Stimulated activated CD8-positive, alpha-beta memory T cell treated with anti-CD3 and anti-CD28 coated beads, Interleukin-15, amount 100 ng/mL, for 48 hours (primary cell): ENCODE results near the gene PRKAR1B.

Source experiments
- DNase-seq, 2 donors: peaks; one replicate each; pipeline ENCODE4 v3.0.0-alpha.2; 2020; ENCODE audit warnings: low read depth in 2 of 2

The PRKAR1B gene

DNA sequence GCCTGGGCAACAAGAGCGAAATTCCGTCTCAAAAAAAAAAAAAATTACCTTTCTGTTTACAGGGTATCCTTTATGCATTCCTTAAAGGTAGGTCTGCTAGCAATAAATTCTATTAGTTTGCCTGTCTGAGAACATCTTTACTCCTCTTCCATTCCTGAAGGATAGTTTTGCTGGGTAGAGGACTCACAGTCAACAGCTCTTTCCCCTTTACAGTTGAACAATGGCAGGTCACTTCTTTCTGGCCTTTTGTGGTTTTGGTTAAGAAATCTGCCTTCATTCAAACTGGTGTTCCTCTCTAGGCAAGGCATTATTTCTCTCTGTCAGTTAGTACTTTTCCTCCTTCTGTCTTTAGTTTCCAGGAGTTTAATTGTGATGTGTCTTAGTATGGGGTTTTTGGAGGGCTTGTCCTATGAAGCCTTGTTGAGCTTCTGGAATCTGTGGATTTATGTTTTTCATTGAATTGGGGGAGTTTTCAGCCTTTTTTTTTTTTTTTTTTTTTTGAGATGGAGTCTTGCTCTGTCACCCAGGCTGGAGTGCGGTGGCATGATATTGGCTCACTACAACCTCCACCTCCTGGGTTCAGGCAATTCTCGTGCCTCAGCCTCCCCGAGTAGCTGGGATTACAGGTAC lies 5.3 kb downstream of the PRKAR1B start:
- DNase-seq, result no peak

DNA sequence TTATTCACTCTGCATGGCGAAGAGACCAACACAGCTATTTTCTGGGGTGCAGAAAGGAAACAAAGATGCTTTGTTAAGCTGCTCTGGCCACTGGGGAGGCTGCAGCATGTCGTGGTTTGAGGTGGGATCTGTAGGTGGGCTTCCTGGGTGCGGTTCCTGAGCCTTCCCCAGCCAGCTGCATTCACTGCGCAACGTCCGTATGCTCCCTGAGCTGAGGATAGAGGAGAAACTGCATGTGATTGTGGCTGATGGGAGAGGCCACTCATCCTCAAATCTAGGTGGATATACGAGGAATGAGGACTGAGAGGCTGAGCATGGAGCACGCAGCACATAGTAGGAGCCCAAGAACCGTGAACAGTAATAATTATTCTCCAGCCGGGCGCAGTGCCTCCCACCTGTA lies 10.4 kb downstream of the PRKAR1B start:
- DNase-seq, result no peak

DNA sequence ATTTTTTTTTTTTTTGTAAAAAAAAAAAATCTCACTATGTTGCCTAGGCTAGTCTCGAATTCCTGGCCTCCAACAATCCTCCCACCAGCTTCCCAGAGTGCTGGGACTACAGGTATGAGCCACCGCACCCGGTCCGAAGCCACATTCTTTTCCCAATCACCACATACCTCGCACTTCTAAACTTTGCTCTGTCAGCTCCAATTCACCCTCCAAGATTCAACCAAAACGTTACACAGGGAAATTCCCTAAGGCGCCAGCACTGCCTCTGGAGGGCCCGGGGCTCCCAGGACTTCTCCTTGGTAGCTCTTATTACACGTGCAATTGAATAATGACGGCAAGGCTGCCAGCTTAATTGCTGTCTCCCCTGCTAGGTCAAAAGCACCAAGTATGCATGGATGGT lies 10.9 kb downstream of the PRKAR1B start:
- DNase-seq, result no peak

DNA sequence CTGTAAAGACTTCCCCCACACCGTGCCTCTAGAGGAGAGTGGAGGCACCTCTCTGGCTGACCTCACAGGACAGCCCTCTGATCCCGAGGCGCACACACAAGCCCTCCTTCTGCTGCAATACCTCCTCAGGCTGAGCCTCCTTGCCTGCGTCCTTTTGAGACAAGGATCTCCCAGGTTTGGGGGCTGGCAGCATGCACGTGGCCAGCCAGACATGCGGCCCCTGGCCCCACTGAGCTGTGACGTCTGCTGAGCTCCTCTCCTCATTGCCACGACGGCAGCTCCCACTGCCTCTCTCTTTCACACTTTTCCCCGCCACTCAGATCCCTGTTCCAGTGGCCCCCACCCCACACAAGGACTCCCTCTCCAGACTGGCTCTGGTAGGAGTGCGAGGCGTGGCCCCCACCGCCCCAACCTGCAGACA lies 12.8 kb downstream of the PRKAR1B start:
- no peak for DNase-seq

DNA sequence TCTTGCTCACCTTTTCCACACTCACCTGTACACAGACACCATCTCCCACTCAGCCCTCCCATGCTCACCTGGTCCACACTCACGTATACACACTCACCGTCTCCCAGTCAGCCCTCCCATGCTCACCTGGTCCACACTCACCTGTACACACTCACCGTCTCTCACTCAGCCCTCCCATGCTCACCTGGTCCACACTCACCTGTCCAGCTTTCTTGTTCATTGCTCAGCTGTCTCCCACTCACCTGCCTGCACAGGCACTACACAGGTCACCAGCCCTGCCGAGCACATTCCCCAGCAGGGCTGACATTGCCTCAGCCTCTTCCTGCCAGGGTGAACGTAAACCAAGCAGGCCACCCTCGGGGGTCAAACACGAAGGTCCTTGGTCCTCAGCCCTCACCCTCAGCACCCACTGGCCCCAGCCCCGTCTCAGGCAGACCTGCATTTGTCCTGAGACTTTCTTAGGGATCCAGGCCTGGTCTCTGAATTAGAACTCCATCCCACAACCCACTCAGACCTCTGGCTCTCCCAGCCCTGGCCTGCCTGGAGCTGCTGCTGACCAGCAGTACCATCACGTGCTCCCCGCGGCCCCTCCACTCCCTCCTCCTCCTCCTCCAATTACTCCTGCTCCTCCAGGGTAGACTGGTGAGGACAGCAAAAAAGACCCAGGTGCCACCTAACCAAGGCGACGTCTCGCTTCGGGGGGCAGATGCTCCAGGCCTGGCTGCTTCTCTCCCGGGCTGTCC lies 13.4 kb downstream of the PRKAR1B start:
- no peak for DNase-seq

DNA sequence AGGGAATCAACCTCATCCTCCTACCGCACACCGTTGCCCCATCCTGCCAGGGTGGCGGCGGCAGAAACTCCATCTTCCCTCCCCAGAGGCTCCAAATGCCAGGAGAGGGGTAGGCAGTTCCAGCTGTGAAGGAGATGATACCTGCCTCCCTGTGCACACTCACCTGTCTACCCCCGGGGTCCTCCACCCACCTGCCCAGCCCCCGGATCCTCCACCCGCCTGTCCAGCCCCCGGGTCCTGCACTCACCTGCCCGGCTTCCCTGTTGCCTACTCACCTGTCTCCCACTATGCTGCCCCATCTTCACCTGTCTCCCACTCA lies 14.0 kb downstream of the PRKAR1B start:
- no peak for DNase-seq

DNA sequence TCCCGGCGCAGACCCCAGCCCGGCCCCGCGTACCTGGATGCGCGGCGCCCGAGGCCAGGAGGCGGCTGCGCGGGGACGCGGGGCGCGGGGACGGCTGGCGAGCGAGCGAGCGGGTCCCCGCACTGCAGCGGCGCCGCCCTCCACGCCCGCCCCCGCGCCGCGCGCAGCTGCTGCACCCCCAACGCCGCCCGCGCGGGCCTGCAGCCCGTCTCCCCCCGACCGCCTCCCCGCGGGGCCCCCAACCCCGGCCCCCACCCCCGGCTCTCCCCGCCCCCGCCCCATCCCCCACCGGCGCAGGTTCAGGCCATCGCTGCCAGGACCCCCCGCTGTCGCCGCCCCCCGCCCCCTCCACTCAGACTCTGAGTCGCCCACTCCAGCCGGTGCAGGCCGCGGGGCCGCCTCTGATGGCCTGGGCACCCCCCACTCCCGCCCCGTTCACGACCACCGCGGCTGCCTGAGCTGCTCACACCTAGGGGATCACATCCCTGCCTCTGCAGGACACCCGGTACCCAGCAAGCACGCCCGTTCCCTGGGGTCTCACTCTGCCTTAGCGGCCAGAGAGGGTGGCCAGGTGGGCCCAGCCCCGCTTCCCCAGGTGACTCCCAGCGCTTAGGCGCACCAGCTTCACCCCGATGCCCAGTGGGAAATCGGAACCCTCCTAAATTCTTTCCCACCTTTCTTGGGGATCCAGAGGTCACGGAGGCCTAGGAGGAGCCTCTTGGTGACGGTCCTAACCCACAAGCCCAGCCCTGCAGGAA lies 14.5 kb downstream of the PRKAR1B start:
- no peak for DNase-seq

DNA sequence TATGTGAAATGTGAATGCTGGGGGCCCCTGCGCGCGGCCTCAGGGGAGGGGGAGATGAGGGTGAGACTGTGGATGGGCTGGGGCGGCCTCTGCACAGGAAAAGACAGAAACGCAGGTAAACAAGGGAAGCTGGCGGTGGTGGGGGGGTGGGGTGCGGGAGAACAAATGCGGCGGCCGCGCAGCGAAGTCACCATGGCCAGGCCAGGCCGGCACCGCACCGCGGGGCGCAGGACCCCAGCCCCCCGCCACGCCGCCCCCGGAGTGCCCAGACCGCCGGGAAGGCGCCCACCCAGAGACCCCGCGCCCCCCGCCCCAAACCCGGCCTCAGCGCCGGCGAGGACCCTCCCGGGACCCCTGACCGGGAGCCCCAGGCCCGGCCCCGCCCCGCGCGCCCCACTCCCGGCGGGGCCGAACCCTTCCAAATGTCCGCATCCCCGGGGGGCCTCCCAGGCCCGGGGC lies 15.1 kb downstream of the PRKAR1B start:
- no peak for DNase-seq

DNA sequence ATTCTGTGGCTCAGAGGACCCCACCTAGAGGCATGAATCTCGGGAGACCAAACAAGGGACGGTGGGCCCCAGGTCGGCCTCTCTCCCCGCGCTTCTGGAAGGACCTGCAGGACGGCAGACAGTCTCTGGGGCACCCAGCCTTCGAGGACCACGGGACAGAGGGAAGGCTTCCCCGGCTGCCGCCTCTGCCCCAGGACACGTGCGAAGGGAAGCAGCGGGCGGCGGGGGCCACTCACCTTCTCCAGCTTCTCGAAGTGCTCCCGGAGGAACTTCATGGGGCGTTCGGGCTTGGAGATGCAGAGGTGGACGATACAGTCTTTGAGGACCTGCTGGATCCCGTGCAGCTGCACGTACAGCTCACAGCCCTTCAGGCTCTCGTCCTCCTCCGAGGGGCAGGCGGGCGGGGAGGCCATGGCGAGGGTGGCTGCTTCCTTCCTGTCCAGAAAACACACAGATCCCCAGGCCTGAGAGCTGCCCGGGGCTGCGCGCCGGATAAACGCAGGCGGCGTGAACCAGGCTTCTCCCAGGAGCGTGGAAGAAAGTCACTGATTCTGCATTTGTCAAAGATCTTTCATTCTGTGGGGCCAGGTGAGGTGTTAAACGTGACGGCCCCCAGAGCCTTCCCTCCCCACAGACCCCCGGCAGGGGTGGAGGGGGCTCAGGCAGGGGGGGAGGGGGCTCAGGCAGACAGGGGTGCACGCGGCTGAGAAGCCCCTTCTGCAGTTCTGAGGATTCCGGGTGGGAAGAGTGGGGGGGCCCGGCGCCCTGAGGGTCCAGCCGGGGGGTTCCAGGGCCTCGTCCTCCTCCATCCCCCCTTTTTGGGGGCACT lies 15.8 kb downstream of the PRKAR1B start:
- DNase-seq, result no peak

DNA sequence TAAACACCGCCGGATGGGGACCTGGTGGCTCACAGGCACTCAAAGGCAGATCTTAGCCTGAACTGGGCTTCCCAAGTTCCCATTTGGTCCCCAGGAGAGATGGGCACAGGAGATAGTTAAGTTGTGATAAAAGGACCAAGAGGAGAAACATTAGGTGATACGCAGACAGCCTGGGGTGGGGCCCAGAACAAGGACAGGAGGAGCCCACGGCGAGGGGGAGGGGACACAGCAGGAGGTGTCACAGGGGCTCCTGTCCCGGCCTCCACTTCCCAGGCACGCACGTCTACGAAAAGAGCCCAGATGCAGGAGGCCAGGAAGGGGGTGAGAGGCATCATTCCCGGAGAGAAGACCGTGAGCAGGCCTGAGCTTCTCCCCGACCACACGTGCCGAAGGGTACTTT lies 16.9 kb downstream of the PRKAR1B start:
- no peak for DNase-seq

DNA sequence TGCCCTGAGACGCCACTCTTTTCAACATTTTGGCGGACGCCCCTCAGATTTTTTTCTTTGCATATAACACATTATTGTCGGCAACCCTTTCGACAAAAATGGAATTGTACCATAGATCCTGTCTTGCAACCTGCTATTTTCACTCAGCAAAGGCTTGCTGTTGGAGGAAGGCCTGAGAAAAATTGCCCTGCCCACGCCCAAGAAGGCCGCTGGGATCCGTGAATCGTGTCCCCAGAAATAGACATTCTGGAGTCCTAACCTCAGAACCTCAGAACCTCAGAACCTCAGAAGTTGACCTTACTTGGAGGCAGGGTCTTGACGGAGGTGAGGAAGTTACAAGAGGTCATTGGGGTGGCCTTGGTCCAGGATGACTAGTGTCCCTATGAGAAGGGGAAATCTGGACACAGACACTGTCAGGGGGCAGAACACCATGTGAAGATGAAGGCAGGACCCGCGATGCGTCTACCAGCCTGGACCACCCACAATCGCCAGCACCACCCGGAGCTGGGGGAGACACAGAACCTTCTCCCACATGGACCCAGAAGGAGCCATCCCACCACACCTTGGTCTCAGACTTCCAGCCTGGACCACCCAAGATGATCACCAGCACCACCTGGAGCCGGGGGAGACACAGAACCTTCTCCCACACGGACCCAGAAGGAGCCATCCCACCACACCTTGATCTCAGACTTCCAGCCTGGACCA lies 19.6 kb downstream of the PRKAR1B start:
- DNase-seq, result no peak

DNA sequence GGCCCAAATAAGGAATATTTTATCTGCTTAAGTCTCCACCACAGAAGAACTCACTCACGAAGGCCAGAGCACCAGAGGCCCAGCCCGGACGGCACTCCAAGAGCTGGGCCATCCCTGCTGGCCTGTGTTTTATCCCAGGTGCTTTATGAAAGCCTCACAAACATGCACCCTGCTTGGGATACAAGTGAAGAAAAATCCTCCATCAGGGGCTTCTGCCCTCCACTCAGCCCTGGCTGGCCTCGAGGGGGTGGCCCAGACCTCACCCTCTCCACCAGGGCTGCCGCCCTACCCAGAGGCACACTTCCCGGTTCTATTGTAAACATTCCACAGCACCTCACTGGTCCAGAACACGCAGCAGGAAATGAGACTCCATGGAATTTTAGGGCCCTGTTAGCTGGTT lies 20.4 kb downstream of the PRKAR1B start:
- no peak for DNase-seq

DNA sequence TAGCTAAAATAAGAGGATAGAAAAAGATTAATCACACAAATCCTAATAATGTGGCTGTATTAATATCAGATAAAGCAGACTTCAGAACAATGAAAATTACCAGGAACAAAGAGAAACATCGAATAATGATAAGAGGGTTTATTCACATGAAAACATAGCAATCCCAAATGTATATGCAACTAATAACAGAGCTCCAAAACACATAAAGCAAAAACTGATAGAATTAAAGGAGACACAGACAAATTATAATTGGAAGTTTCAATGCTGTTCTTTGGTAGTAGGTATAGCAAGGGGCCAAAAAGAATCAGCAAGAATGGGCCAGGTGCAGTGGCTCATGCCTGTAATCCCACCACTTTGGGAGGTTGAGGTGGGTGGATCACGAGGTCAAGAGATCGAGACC lies 24.0 kb downstream of the PRKAR1B start:
- DNase-seq, result no peak

DNA sequence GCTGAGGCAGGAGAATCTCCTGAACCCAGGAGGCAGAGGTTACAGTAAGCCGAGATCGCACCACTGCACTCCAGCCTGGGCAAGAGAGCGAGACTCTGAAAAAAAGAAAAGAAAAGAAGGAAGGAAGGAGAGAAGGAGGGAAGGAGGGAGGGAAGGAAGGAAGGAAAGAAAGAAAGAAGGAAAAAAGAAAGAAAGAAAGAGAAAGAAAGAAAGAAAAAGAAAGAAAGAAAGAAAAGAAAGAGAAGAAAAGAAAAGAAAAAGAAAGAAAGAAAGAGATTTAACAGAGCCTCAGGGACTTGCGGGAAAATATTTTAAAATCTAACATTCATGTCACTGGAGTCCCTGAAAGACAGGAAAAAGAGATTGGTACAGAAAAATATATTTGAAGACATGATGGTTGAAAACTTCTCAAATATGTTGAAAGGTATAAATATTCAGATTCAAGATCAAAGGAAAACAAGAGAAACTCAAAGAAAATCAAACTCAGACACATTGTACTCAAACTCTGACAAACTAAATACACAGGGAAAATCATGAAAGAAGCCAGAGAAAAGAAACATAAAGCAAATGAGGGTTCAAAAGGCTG lies 25.9 kb downstream of the PRKAR1B start:
- DNase-seq, result no peak

DNA sequence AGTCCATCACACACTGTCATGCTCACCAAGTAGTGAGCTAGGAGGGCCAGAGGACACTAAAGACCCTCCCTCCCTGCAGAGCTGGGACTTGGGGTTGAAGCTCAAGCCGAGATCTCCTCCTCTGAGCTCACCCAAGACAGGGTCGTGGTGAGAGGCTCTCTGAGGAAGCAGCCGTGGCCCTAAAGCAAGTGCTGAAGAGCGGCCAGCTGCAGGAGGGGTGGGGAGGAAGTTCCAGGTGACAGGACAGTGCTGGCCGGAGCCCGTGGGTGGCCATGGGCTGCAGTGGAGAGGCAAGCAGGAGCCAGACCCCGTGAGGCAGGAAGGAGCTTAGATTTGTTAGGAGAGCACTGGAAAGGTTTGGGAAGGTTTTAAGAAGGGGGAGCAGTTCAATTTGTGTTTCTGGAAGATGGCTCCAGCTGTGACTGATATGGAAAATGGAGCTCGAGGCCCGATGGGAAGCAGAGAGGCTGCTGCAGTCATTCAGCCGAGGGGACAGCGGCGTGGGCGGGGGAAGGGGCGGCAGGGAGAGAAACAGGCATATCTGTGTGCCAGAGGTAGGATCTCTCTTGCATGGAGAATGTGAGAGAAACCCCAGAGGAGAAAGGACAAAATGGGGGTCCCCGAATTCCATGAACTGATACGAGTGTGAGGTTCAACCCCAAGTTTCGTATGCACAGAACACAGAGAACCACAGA lies 27.5 kb downstream of the PRKAR1B start:
- DNase-seq, result no peak

DNA sequence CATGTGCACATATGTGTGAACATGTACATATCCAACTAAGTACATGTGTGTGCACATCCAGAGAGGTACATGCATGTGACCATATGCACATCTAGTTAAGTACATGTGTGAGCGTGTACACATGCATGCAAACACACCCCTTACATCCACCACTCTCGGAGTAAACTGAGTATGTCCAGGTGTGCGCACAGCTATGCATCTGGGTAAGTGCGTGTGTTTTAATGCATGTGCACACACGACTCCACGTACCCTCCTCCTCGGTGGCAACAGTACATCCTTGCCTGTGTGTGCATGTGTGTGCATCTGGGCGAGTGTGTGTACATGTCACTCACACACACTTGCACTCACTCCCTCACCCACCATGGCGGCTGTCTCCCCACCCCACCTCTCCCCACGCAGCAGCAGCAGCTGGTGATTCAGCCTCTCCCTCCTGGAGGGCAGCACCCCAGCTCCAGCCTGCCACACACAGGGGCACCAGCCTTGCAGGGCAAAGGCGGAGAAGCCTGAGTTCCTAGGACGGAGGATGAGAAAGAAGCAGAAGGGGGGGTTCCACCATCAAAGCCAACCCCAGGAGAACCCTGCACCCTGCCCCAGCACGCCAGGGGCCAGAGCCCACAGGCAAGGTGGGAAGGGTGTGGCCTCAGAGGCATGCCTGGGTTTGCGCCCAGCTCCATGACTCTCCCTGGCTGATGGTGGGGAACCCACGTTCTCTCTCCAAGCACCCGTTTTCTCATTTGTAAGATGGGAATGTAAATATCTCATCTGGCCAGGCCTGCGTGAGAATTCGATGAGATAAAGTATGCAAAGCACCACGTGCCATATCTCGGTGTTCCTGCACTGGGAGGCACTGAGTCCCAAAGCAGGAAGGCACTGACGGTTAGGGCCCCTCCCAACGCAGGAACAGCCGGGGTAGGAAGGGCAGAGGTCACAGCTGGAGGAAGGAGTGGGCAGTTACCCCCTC lies 28.3 kb downstream of the PRKAR1B start:
- no peak for DNase-seq

DNA sequence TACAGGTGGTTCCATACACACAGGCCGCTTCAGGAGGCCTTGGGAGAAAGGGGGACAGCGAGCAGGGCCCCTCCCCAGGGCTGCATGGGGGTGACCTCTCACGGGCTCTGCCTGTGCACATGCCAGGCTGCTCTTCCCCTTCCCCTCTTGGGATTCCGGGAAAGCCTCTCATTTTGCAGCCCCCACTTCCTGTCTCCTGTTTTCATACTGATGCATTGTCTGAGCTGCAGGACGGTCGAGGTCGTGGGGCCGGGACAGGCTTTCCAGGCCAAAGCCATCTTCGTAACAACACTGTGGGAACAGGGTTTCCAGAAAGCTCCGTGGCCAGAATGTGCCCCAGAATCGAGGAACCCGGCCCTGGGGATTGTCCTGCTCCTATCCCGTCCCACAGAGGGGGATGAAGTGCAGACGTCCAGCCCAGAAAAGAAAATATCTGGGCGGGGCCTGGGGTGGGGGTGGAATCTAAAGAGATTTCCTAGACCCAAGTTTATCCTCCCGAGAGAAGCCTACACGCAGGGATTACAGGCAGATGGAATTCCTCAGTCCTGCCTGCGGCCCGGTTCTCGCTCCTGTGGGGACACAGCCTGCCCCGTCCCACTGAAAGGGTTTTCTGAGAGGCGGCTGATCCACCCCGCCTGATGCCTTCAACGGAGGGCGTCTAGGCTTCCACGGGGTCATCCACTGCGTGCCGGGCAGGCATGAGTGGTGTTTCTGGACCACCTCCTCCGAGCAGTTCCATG lies 30.1 kb downstream of the PRKAR1B start:
- no peak for DNase-seq

DNA sequence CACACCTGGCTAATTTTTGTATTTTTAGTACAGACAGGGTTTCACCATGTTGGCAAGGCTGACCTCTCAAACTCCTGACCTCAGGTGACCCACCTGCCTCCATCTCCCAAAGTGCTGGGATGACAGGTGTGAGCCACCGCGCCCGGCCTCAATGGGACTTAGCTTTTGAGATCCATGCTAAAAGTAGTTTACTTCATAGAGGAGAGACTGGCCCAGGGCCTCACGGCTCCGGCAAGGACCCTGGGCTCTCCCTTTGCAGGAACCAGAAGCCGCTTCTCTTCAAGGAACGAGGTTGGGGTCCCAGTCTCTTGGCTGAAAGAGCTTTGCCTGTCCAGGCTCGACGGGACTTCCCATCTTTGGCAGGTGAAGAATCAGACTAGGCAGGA lies 30.7 kb downstream of the PRKAR1B start:
- DNase-seq, result no peak

DNA sequence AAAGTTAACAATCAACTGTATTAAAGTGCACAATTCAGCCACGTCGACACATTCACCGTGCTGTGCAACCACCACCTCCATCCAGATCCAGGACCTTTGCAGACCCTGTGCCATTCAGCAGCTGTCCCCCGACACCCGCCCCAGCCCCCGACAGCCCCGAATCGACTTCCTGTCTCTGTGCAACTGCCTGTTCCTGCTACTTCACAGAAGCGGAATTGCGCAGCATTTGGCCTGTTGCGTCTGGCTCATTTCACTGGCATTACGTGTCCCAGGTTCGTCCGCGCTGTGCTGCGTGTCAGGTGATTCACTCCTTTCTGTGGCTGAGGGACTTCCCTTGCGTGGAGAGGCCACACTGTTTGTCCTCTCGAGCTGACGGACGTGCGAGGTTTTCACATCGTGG lies 33.8 kb downstream of the PRKAR1B start:
- no peak for DNase-seq
